Esophagus muscularis mucosa (tissue), 4 donors: Measurements from ENCODE around the gene FREM1.

Source experiments
- EP300 ChIP-seq: sonication (generic); formaldehyde crosslinking; IDR thresholded peaks from one replicate; pipeline ENCODE4 v1.6.1; 2017; ENCODE audit warnings: antibody characterized with exemption
- POLR2A ChIP-seq: fragments of 450-650 bp; IDR thresholded peaks from one replicate; pipeline ENCODE4 v1.6.1; 2017; ENCODE audit warnings: antibody characterized with exemption, moderate library complexity, mild to moderate bottlenecking, low read depth
- POLR2AphosphoS5 ChIP-seq, 2 donors: sonication (generic); formaldehyde crosslinking; IDR thresholded peaks; one replicate each; pipeline ENCODE4 v1.6.1; 2017; ENCODE audit warnings: antibody characterized with exemption in 2 of 2
- TF ChIP-seq, protein P1 (sequence below), 3 experiments: fragments of 200-600 bp in 2 of 3; fragments of 450-650 bp in 1 of 3; sonication (generic) in 2 of 3; IDR thresholded peaks; one replicate each; pipeline ENCODE4 v1.5.1; 2017 to 2019; ENCODE audit warnings: antibody characterized with exemption in 3 of 3, mild to moderate bottlenecking in 2 of 3, moderate library complexity in 1 of 3

DNA sequence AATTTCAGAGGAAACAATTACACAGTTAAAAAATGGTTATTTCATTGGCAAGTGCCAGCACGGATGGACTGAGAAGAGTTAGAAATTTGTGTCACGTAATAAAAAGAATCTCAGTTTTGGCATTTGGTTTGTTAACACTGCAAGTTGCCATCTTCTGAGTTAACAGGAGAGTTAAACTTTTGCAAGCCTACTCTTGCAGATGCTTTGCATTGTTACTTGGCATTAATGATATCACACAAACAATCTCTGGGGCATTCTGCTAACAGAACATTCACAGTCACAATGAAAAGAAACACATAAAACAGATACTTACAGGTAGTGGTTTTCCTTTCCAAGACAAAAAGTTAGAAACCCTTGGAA lies 647 bp downstream of the FREM1 start:
- TF ChIP-seq, protein P1, sequence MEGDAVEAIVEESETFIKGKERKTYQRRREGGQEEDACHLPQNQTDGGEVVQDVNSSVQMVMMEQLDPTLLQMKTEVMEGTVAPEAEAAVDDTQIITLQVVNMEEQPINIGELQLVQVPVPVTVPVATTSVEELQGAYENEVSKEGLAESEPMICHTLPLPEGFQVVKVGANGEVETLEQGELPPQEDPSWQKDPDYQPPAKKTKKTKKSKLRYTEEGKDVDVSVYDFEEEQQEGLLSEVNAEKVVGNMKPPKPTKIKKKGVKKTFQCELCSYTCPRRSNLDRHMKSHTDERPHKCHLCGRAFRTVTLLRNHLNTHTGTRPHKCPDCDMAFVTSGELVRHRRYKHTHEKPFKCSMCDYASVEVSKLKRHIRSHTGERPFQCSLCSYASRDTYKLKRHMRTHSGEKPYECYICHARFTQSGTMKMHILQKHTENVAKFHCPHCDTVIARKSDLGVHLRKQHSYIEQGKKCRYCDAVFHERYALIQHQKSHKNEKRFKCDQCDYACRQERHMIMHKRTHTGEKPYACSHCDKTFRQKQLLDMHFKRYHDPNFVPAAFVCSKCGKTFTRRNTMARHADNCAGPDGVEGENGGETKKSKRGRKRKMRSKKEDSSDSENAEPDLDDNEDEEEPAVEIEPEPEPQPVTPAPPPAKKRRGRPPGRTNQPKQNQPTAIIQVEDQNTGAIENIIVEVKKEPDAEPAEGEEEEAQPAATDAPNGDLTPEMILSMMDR (IDR thresholded peaks at IDR 0.05): no peak
- TF ChIP-seq POLR2A: no peak
- TF ChIP-seq POLR2AphosphoS5 (IDR thresholded peaks at IDR 0.05): no peak
- TF ChIP-seq EP300: no peak
